ES-I3 (cell line): ENCODE data around the gene STAT5B.
"Not testable (repeated sequence)": the region's sequence is repeated elsewhere in the genome, so short reads cannot be mapped to it uniquely, and the experiment has no call there.

ENCODE experiments used
- H3K36me3 ChIP-seq: 2 replicates; pipeline ENCODE4 v1.6.1; 2013; ENCODE audit warnings: mild to moderate bottlenecking, low read length, control low read depth, moderate library complexity; ENCODE audit not compliant: insufficient read depth
- H3K4me1 ChIP-seq: 2 replicates; pipeline ENCODE4 v1.6.1; 2013; ENCODE audit warnings: mild to moderate bottlenecking, control low read depth, low read length; ENCODE audit not compliant: insufficient read depth
- H3K9ac ChIP-seq: 2 replicates; pipeline ENCODE4 v1.6.1; 2013; ENCODE audit warnings: low read depth, mild to moderate bottlenecking, low read length, moderate library complexity
- H3K9me3 ChIP-seq: 2 replicates; pipeline ENCODE4 v1.6.1; 2013; ENCODE audit warnings: mild to moderate bottlenecking, low read length, moderate library complexity; ENCODE audit not compliant: control insufficient read depth, insufficient read depth

The STAT5B gene

DNA sequence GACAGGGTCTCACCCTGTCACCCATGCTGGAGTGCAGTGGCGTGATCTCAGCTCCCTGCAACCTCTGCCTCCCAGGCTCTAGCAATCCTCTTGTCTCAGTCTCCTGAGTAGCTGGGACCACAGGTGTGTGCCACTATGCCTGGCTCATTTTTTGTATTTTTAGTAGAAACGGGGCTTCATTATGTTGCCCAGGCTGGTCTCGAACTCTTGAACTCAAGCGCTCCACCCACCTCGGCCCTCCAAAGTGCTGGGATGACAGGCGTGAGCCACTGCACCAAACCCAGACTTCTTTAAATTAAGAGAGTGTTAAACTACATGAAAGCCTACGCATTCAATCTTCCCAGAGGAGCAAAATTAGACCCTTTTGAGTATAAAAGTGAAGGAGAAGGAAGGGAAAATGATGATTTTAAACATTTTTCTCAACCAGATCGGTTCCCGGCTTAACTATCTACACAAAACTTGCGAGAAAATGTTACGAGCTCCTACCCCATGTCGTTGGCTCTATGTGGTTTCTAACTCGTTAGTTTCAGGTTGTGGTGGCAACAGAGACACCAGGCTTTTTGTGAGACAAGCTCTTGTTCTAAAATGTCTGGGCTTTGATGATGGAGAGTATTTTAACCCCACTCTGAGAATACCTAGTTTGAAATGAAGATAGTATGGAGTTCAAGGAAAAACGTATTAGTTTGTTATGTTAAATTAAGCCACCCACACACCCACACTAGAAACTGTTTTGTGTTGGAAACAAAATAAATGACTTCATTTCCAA, 26.3 kb downstream of the STAT5B start:
- H3K9me3 ChIP-seq = no peaks in the 10 kb centered on the region; the same call in 1 of the 2 replicates
- peaks cover 8% of the 10 kb centered on the region; the same call in 1 of the 2 replicates for H3K4me1 ChIP-seq
- H3K9ac ChIP-seq = no peak overlapping the region
- no peaks in the 10 kb centered on the region for H3K36me3 ChIP-seq

DNA sequence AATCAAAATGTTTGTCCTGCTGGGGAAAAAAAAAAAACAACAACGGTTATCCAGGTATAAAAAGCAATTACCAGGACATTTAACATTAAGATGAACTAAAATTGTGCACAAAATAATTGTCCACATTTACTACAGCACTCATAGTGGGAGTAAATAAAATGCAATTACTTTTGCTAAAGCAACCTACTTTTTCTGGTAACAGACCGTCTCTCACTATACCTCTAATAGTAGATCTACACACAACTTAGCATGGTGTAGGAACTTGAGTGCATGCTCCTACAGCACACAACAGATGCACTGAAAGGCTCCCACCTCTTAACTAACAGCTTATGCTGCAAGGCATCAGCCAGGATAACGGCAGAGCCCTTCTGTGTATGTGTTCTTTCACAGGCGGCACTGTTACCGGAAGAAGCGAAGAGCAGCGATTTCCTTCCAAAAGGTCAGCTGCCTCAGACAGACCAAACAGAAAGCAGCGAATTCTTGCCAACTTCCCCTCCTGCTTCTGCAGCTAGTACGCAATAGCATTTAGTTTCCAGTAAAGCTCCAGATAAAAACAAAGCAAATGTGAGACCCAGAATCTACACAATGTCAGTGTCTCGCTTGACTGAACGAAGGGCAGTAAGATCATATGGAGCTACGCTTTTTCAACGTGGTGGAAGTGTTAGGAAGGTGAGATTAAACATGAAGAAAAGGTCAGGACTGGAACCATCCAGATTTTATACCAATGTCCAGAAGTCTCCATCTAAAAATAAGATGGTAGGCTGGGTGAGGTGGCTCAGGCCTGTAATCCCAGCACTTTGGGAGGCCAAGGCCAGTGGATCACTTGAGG, 27.6 kb downstream of the STAT5B start:
- H3K9me3 ChIP-seq = no peaks in the 10 kb centered on the region; the same call in 1 of the 2 replicates
- H3K4me1 ChIP-seq = peaks cover 8% of the 10 kb centered on the region; the same call in 1 of the 2 replicates
- H3K36me3 ChIP-seq = no peaks in the 10 kb centered on the region
- H3K9ac ChIP-seq = no peak overlapping the region

DNA sequence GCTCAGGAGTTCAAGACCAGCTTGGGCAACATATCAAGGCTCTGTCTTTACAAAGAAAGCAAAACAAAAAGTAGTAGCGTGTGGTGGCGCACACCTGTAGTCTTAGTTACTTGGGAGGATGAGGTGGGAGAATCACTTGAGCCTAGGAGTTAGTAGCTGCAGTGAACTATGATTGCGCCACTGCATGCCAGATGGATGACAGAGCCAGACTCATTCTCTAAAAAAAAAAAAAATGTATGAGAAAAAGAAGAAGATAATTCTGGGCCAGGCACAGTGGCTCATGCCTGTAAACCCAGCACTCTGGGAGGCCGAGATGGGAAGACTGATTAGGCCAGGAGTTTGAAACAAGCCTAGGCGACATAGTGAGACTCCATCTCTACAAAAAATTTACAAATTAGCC, 28.5 kb downstream of the STAT5B start:
- Histone ChIP-seq H3K9me3 (no peaks in the 10 kb centered on the region; the same call in 1 of the 2 replicates), H3K9ac (no peak overlapping the region), H3K36me3 (no peaks in the 10 kb centered on the region), H3K4me1 (peaks cover 8% of the 10 kb centered on the region; the same call in 1 of the 2 replicates)

DNA sequence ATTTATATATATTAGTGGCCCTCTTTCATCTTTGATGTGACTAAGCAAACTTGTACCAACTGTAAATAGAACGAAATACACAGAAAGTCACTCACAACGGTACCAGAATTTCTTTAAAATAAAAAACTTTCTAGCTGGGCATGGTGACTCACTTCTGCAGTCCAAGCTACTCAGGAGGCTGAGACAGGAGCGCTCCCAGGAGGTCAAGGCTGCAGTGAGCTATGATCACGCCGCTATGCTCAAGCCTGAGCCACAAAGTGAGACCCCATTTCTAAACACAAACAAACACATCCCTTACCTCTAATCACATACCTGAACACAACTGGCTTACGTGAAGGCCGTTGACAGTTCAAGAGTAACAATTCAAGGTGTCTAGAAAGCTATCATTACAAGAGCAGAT, 29.7 kb downstream of the STAT5B start:
- Histone ChIP-seq H3K9me3 (no peaks in the 10 kb centered on the region), H3K4me1 (peaks cover 8% of the 10 kb centered on the region; the same call in 1 of the 2 replicates), H3K36me3 (no peaks in the 10 kb centered on the region), H3K9ac (no peak overlapping the region)

DNA sequence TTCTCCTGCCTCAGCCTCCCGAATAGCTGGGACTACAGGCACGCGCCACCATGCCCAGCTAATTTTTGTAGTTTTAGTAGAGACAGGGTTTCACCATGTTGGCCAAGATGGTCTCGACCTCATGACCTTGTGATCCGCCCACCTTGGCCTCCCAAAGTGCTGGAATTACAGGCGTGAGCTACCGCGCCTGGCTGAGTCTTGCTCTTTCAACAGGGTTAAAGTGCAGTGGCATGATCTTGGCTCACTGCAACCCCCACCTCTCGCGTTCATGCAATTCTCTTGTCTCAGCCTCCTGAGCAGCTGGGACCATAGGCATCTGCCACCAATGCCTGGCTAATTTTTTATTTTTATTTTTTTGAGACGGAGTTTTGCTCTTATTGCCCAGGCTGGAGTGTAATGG, 31.0 kb downstream of the STAT5B start:
- not testable (repeated sequence) for H3K9ac ChIP-seq, H3K36me3 ChIP-seq, H3K4me1 ChIP-seq, H3K9me3 ChIP-seq

DNA sequence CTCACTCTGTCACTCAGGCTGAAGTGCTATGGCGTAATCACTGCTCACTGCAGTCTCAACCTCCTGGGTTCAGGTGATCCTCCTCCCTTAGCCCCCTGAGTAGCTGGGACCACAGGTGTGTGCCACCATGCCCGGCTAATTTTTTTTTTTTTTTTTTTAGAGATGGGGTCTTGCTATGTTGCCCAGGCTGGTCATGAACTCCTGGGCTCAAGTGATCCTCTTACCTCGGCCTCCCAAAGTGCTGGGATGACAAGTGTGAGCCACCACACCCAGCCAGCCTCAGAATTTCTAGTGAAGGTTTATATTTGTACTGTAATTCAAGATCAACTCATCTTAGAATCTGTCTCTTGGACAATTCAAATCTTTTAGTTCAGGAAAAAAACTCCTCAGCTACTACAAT, 32.1 kb downstream of the STAT5B start:
- H3K36me3 ChIP-seq, H3K4me1 ChIP-seq, H3K9ac ChIP-seq, H3K9me3 ChIP-seq: not testable (repeated sequence)

DNA sequence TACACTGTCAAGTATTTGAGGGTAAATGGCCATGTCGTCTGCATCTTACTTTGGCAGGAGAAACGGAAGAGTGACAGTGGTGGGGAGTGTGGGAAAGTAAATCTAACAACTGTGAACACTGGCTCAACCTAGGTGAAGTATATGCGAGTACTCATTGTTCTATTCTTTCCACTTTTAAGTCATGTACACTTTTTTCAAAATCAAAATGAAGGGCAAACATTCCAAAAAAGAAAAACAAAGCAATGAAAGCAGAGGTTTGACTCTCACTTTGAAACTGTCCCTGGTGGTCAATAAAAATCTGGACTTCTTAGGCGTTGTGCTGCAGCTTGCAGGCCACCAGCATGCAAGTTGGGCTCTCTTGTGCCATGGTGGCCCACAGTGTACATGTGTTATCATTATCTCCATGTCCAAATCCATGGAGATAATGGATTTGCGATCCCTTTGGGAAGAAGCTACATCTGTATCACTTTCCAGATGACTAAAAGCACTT, 32.7 kb downstream of the STAT5B start:
- peaks cover 4% of the 10 kb centered on the region; the same call in 1 of the 2 replicates for H3K4me1 ChIP-seq
- no peak overlapping the region for H3K9ac ChIP-seq
- no peaks in the 10 kb centered on the region for H3K9me3 ChIP-seq
- no peaks in the 10 kb centered on the region for H3K36me3 ChIP-seq

DNA sequence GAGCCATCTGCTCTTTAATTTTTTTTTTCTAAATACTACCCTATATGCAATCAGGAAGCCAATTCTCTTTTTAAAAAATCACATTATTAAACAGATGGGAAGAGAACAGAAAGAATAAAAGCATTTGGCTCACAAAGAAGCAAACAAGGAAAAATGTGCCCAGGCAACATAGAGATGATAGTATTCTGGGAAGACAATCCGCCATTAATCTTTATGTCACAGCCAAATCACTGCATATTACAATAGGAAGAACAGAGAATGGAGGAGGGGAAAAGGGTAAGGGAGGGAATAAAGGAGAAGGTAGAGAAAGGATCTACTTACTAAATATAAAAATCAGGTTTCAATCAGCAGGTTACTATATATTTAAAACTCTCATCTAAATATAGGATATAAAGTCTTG, 34.3 kb downstream of the STAT5B start:
- peaks cover 4% of the 10 kb centered on the region; the same call in 1 of the 2 replicates for H3K4me1 ChIP-seq
- H3K9me3 ChIP-seq = no peaks in the 10 kb centered on the region
- H3K9ac ChIP-seq = no peak overlapping the region
- no peaks in the 10 kb centered on the region for H3K36me3 ChIP-seq

DNA sequence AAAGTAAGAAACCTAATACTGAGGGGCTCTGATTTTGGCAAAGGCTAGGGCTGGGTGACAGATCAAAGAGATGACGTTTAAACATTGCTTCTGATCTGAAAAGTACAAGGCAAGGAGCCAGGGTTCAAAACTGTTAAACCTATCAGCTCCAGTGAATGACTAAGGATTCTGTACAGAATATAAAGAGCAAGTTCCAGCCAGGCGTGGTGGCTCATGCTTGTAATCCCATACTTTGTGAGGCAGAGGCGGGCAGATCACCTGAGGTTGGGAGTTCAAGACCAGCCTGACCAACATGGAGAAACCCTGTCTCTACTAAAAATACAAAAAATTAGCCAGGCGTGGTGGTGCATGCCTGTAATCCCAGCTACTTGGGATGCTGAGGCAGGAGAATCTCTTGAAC, 35.3 kb downstream of the STAT5B start:
- not testable (repeated sequence) for H3K4me1 ChIP-seq, H3K36me3 ChIP-seq, H3K9me3 ChIP-seq, H3K9ac ChIP-seq

DNA sequence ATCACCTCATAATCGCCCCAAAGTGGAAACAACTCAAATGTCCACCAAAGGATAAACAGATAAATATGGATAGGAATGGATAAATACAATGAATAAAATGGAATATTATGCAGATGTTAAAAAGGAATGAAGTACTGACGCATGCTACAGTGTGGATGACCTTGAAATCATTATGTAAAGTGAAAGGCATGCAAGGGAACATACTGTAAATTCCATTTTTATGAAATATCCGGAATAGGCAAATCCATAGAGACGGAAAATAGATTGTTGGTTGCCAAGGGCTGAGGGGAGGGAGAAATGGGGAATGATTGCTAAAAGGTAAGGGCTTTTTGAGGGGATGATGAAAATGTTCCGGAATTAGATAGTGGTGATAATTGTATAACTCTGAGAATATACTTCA, 36.0 kb downstream of the STAT5B start:
- Histone ChIP-seq H3K9ac (no peak overlapping the region), H3K4me1 (no peaks in the 10 kb centered on the region), H3K9me3 (no peaks in the 10 kb centered on the region), H3K36me3 (no peaks in the 10 kb centered on the region)

DNA sequence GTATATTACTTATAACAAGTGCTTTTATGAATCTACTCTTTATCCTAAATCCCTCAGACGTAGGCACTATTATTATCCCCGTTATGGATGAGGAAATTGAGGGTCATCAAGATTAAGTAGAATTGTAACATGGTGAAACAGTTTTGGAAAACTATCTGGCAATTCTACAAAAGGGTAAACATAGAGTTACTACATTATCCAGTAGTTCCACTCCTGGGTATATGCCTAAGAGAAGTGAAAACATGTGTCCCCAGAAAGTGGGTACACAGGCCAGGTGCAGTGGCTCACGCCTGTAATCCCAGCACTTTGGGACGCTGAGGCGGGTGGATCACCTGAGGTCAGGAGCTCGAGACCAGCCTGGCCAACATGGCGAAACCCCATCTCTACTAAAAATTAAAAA, 36.6 kb downstream of the STAT5B start:
- not testable (repeated sequence) for H3K9ac ChIP-seq, H3K36me3 ChIP-seq, H3K4me1 ChIP-seq, H3K9me3 ChIP-seq

DNA sequence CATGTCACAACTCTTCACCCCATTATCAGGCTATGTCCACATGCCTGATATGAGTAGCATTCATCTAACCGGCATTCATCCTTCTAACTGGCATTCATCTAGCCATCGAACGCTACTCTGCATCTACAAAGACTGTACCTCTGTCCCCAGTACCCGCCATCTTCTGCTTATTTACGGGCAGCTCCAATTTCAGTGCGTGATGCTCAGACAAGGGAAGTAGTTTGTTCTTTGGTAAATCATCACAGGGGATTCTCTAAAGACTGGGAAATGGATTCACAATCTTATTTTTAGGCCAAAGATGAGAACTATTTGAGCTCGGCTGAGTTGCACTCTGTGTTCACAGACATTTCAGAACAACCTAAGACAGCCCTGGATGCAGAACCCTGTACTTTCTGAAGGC, 39.4 kb downstream of the STAT5B start:
- Histone ChIP-seq H3K36me3 (no peaks in the 10 kb centered on the region), H3K4me1 (no peaks in the 10 kb centered on the region)

DNA sequence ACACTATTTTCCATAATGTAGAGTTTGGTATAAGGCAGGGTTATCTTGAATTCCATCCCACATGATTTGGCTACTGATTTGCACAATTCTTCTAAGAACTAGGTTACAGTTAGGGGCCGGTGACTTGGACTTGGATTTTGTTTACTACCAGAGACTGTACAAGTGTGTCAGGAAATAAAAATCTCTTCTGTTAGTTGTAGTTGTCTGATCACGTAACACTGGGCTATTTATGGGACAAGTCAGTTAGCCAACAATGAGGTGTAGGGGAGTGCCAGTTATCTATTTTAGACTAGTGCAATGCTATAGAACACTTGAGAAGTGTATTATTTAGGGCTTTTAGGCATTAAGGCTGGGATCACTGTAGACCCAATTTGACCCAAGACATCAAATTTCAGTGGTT, 42.2 kb downstream of the STAT5B start:
- no peak overlapping the region for H3K9ac ChIP-seq
- no peaks in the 10 kb centered on the region for H3K4me1 ChIP-seq
- H3K36me3 ChIP-seq = no peaks in the 10 kb centered on the region
- no peaks in the 10 kb centered on the region for H3K9me3 ChIP-seq

More for the DNA sequence above, 39.4 kb downstream of the STAT5B start:
- H3K9ac ChIP-seq = no peak overlapping the region
- no peaks in the 10 kb centered on the region for H3K9me3 ChIP-seq

DNA sequence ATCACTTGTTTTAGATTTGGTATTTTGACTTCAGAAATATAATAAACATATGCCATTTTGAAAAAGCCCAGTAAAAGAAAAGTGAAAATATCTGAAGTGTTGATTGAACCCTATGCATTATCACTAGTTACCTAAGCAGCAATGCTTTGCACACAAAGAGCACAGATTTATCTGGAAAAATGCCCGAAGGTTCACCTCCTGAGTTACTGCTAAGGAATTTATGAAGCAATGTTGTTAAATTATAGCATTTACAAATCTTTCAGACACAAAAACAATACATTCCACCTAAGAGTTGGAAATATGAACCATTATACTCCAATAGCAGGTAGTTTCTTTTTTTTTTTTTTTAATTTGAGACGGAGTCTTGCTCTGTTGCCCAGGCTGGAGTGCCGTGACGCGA, 43.0 kb downstream of the STAT5B start:
- Histone ChIP-seq H3K4me1 (no peaks in the 10 kb centered on the region), H3K9me3 (no peaks in the 10 kb centered on the region), H3K9ac (no peak overlapping the region), H3K36me3 (no peaks in the 10 kb centered on the region)

DNA sequence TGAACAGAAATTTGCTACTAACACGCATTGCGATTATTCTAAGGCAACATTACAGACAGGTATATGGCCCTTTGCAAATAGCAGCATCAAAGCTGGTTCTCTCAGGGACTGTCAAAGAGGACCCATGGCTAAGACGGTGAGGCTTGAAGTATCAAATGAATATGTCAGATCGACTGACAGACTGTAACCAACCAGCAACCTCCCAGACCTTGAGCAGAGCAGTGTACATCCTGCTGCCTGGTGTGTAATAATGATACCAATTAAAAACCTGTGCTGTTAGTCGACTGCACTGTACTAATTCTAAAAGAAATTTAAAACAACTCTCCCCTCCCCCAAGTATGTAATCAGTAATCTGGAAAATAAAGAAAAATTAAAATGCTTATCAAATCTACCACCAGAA, 46.0 kb downstream of the STAT5B start:
- Histone ChIP-seq H3K9me3 (no peaks in the 10 kb centered on the region), H3K36me3 (no peaks in the 10 kb centered on the region)

More for the DNA sequence above, 46.0 kb downstream of the STAT5B start:
- no peak overlapping the region for H3K9ac ChIP-seq
- H3K4me1 ChIP-seq = no peaks in the 10 kb centered on the region
